Mucosa of descending colon (tissue), 3 donors: Measurements from ENCODE around the gene RCOR2. TPM values are rescaled to one million over a fixed set of nuclear protein-coding genes. Genes with fewer than 3 reads are reported as not detected.

Experiments
- ATAC-seq: fragments of 200-7000 bp; cut with Tn5 transposase; one replicate; pipeline ENCODE4 v1.9.1; 2020; ENCODE audit warnings: mild to moderate bottlenecking, moderate library complexity
- DNase-seq, 3 donors: peaks; one replicate each; pipeline ENCODE4 v3.0.0-alpha.2; 2020
- H3K36me3 ChIP-seq: fragments of 200-600 bp; one replicate; pipeline ENCODE4 v1.8.0; 2021; ENCODE audit warnings: low read depth, mild to moderate bottlenecking
- H3K4me1 ChIP-seq: fragments of 200-600 bp; one replicate; pipeline ENCODE4 v1.8.0; 2021; ENCODE audit warnings: low read depth, mild to moderate bottlenecking
- H3K4me3 ChIP-seq: fragments of 200-600 bp; one replicate; pipeline ENCODE4 v1.8.0; 2021; ENCODE audit warnings: mild to moderate bottlenecking
- H3K9me3 ChIP-seq: fragments of 200-600 bp; one replicate; pipeline ENCODE4 v1.8.0; 2021; ENCODE audit warnings: mild to moderate bottlenecking
- CTCF ChIP-seq: fragments of 200-600 bp; IDR thresholded peaks from one replicate; pipeline ENCODE4 v1.8.0; 2022; ENCODE audit warnings: antibody characterized with exemption, mild to moderate bottlenecking
- intact Hi-C, 2 donors: fragments of 100-400 bp; cut with DNase I in 1 of 2; cut with micrococcal nuclease in 1 of 2; formaldehyde crosslinking; loops; one replicate each; pipeline versions ENCODE4 v1.11.0 to v1.11.1; 2022; cut with DNase I, micrococcal nuclease
- total RNA-seq, 3 donors: library from RNA; stranded (reverse); fragmentation: NEBNext Ultra II Directional in 2 of 3; extraction: Animal tissue kit (Norgen Biotek cat#: 25700) in 2 of 3; gene quantifications; one replicate each; pipeline versions ENCODE4 v1.2.1 to v1.2.4, GENCODE V29; 2021 to 2023
- donor health status: DM: no; HTN: no; CAD: no; lungs with moderate emphysema.
- donor health status: DM: no; HTN: no; CAD: no.
- donor health status: DM: no; HTN: yes; CAD: no.

Gene RCOR2
- total RNA-seq, 3 donors from 2014 or later, result 1.2 to 3.7 (median 1.6) TPM

GRCh38 chr11:63933459-63933858, 16.5 kb upstream of the RCOR2 start:
- intact Hi-C loops, result no loop called here
- H3K4me1 ChIP-seq, result no peaks in the 10 kb centered on the region
- no peak overlapping the region for H3K4me3 ChIP-seq
- TF ChIP-seq CTCF, result no peak
- no peaks in the 10 kb centered on the region for H3K36me3 ChIP-seq
- DNase-seq (no peak), ATAC-seq (no peak)
- H3K9me3 ChIP-seq, result no peaks in the 10 kb centered on the region

- Histone ChIP-seq H3K4me1 (no peaks in the 10 kb centered on the region), H3K4me3 (no peak overlapping the region), H3K9me3 (no peaks in the 10 kb centered on the region), H3K36me3 (no peaks in the 10 kb centered on the region)
- intact Hi-C loops, result no loop called here
- no peak for DNase-seq
- no peak for TF ChIP-seq CTCF
- ATAC-seq, result no peak
These were observed 14.9 kb upstream of the RCOR2 start for GRCh38 chr11:63931876-63932275.

GRCh38 chr11:63931045-63931444, 14.1 kb upstream of the RCOR2 start:
- DNase-seq, result no peak
- intact Hi-C loops, result no loop called here
- no peak for ATAC-seq

GRCh38 chr11:63929616-63930015, 12.7 kb upstream of the RCOR2 start:
- Histone ChIP-seq H3K4me1 (no peaks in the 10 kb centered on the region), H3K36me3 (no peaks in the 10 kb centered on the region), H3K9me3 (no peaks in the 10 kb centered on the region), H3K4me3 (no peak overlapping the region)
- TF ChIP-seq CTCF, result no peak
- intact Hi-C loops, result no loop called here
- no peak for DNase-seq
- no peak for ATAC-seq

More at GRCh38 chr11:63931045-63931444, 14.1 kb upstream of the RCOR2 start:
- Histone ChIP-seq H3K36me3 (no peaks in the 10 kb centered on the region), H3K4me1 (no peaks in the 10 kb centered on the region), H3K9me3 (no peaks in the 10 kb centered on the region), H3K4me3 (no peak overlapping the region)
- no peak for TF ChIP-seq CTCF

- no peaks in the 10 kb centered on the region for H3K9me3 ChIP-seq
- intact Hi-C loops, result no loop called here
- H3K36me3 ChIP-seq, result no peaks in the 10 kb centered on the region
- DNase-seq, result no peak
- ATAC-seq, result no peak
- peaks cover 17% of the 10 kb centered on the region for H3K4me1 ChIP-seq
- H3K4me3 ChIP-seq, result no peak overlapping the region
- TF ChIP-seq CTCF, result no peak
These were observed 6.4 kb upstream of the RCOR2 start for GRCh38 chr11:63923319-63923718.

GRCh38 chr11:63922673-63923192, 5.8 kb upstream of the RCOR2 start:
- H3K36me3 ChIP-seq, result no peaks in the 10 kb centered on the region
- H3K4me3 ChIP-seq, result no peak overlapping the region
- no peak for TF ChIP-seq CTCF
- peaks cover 22% of the 10 kb centered on the region for H3K4me1 ChIP-seq
- no peaks in the 10 kb centered on the region for H3K9me3 ChIP-seq
- intact Hi-C loops, result no loop called here
- ATAC-seq (no peak), DNase-seq (no peak)
